H1 (cell line): Measurements from ENCODE around the gene DLGAP3. TPM values are rescaled to one million over a fixed set of nuclear protein-coding genes. Genes with fewer than 3 reads are reported as not detected.

Experiments
- CTCF ChIA-PET: fragments of 300-600 bp; sonication (Branson Sonifier 250); formaldehyde crosslinking; loops from one replicate; lab custom pipeline; 2021; ENCODE audit not compliant: partially characterized antibody; lab: Charles Lee
- POLR2A ChIA-PET: fragments of 300-600 bp; sonication (Branson Sonifier 250); formaldehyde crosslinking; loops from one replicate; lab custom pipeline; 2021; ENCODE audit warnings: inconsistent platforms; ENCODE audit not compliant: partially characterized antibody; lab: Charles Lee
- DNase-seq, 2 experiments: peaks; one replicate each; pipeline versions ENCODE4 v3.0.0 to v3.0.0-alpha.2; 2010 to 2022; ENCODE audit warnings: low spot score in 2 of 2, low read depth in 1 of 2, mixed read lengths in 1 of 2
- FAIRE-seq: peaks from 2 replicates; lab custom pipeline; 2011; peaks lifted over from hg19 to GRCh38; lab: Jason Lieb, UNC
- H2AFZ ChIP-seq: 2 replicates; pipeline ENCODE4 v1.8.1; 2012; ENCODE audit warnings: low read length, inconsistent platforms
- H2AK5ac ChIP-seq: 2 replicates; pipeline ENCODE4 v1.6.1; 2013; ENCODE audit warnings: low read depth, low read length
- H2BK120ac ChIP-seq: replicated peaks from 2 replicates; pipeline ENCODE3; 2013; ENCODE audit warnings: low read depth, low read length, inconsistent platforms
- H2BK12ac ChIP-seq: 2 replicates; pipeline ENCODE4 v1.6.1; 2013; ENCODE audit warnings: low read depth, low read length
- H2BK15ac ChIP-seq: 2 replicates; pipeline ENCODE4 v1.6.1; 2013; ENCODE audit warnings: low read length
- H2BK20ac ChIP-seq: 2 replicates; pipeline ENCODE4 v1.6.1; 2013; ENCODE audit warnings: low read length
- H2BK5ac ChIP-seq: 2 replicates; pipeline ENCODE4 v1.6.1; 2013; ENCODE audit warnings: low read depth, low read length
- H3K14ac ChIP-seq: 2 replicates; pipeline ENCODE4 v1.6.1; 2013; ENCODE audit warnings: inconsistent platforms; ENCODE audit not compliant: insufficient read length
- H3K18ac ChIP-seq: 2 replicates; pipeline ENCODE4 v1.6.1; 2013; ENCODE audit warnings: low read length; ENCODE audit errors: extremely low read depth
- H3K23ac ChIP-seq: 2 replicates; pipeline ENCODE4 v1.6.1; 2013; ENCODE audit warnings: inconsistent platforms; ENCODE audit not compliant: insufficient read length
- H3K23me2 ChIP-seq: 2 replicates; pipeline ENCODE4 v1.6.1; 2013; ENCODE audit warnings: low read depth, low read length
- H3K27ac ChIP-seq: 2 replicates; pipeline ENCODE4 v1.6.1; 2011; ENCODE audit warnings: low read depth, low read length, inconsistent platforms
- H3K27me3 ChIP-seq, 4 experiments: replicated peaks in 1 of 4; 1 replicate in 1 of 4; 2 replicates in 3 of 4; pipeline versions ENCODE4 v1.6.1 to v1.8.1; 2011 to 2013; ENCODE audit warnings: low read length in 3 of 4, mild to moderate bottlenecking in 3 of 4, inconsistent platforms in 2 of 4, mixed read lengths in 2 of 4, moderate library complexity in 1 of 4; ENCODE audit not compliant: control insufficient read depth in 3 of 4, insufficient read depth in 3 of 4; ENCODE audit errors: extremely low read depth in 1 of 4
- H3K36me3 ChIP-seq, 4 experiments: 2 replicates each; pipeline versions ENCODE4 v1.6.1 to v1.8.1; 2011 to 2013; ENCODE audit warnings: mild to moderate bottlenecking in 4 of 4, low read length in 3 of 4, moderate library complexity in 2 of 4, control low read depth in 1 of 4, inconsistent platforms in 1 of 4; ENCODE audit not compliant: insufficient read depth in 4 of 4, control insufficient read depth in 2 of 4
- H3K4ac ChIP-seq: replicated peaks from 2 replicates; pipeline ENCODE3; 2013; ENCODE audit warnings: low read length, low read depth, mixed read lengths, inconsistent platforms; ENCODE audit not compliant: insufficient read length
- H3K4me1 ChIP-seq, 4 experiments: replicated peaks in 1 of 4; 1 replicate in 1 of 4; 2 replicates in 3 of 4; pipeline versions ENCODE4 v1.6.1 to v1.8.1; 2011 to 2013; ENCODE audit warnings: low read length in 3 of 4, inconsistent platforms in 2 of 4, mixed read lengths in 1 of 4; ENCODE audit not compliant: insufficient read depth in 4 of 4, control insufficient read depth in 3 of 4
- H3K4me2 ChIP-seq, 2 experiments: 2 replicates each; pipeline versions ENCODE4 v1.6.1 to v1.8.1; 2011 to 2013; ENCODE audit warnings: low read depth in 2 of 2, low read length in 2 of 2, control low read depth in 1 of 2, inconsistent platforms in 1 of 2, mild to moderate bottlenecking in 1 of 2; ENCODE audit not compliant: insufficient read depth in 1 of 2
- H3K4me3 ChIP-seq, 4 experiments: fragments of 200-600, 300-600 bp in 1 of 4; sonication (generic), shearing (Covaris generic), sonication (Bioruptor Twin) in 1 of 4; 2 replicates each; pipeline versions ENCODE4 v1.5.1 to v1.8.1; 2011 to 2016; ENCODE audit warnings: low read length in 4 of 4, low read depth in 3 of 4, control low read depth in 2 of 4, inconsistent platforms in 2 of 4, mild to moderate bottlenecking in 2 of 4, mixed read lengths in 1 of 4, moderate library complexity in 1 of 4; ENCODE audit not compliant: insufficient read depth in 2 of 4; ENCODE audit errors: extremely low read depth in 1 of 4
- H3K56ac ChIP-seq: replicated peaks from 2 replicates; pipeline ENCODE3; 2013; ENCODE audit warnings: low read depth, mild to moderate bottlenecking, mixed read lengths, low read length, inconsistent platforms; ENCODE audit not compliant: insufficient read length
- H3K79me1 ChIP-seq: 2 replicates; pipeline ENCODE4 v1.6.1; 2013; ENCODE audit warnings: low read depth, low read length, control low read depth
- H3K79me2 ChIP-seq, 2 experiments: 2 replicates each; pipeline versions ENCODE4 v1.6.1 to v1.8.1; 2012 to 2013; ENCODE audit warnings: low read length in 2 of 2, mild to moderate bottlenecking in 2 of 2, inconsistent platforms in 1 of 2; ENCODE audit not compliant: insufficient read depth in 2 of 2, control insufficient read depth in 1 of 2
- H3K9ac ChIP-seq, 4 experiments: replicated peaks in 1 of 4; 1 replicate in 1 of 4; 2 replicates in 3 of 4; pipeline versions ENCODE4 v1.6.1 to v1.8.1; 2011 to 2013; ENCODE audit warnings: low read depth in 3 of 4, low read length in 3 of 4, control low read depth in 2 of 4, mild to moderate bottlenecking in 2 of 4, moderate library complexity in 2 of 4, inconsistent platforms in 1 of 4; ENCODE audit errors: extremely low read depth in 1 of 4
- H3K9me3 ChIP-seq, 2 experiments: 2 replicates each; pipeline versions ENCODE4 v1.6.1 to v1.8.1; 2012 to 2013; ENCODE audit warnings: mild to moderate bottlenecking in 2 of 2, moderate library complexity in 2 of 2, control low read depth in 1 of 2, inconsistent platforms in 1 of 2, low read depth in 1 of 2, low read length in 1 of 2, mixed read lengths in 1 of 2; ENCODE audit not compliant: insufficient read depth in 2 of 2
- H4K20me1 ChIP-seq, 2 experiments: replicated peaks in 1 of 2; 2 replicates each; pipeline versions ENCODE3 to v1.8.1; 2011 to 2013; ENCODE audit warnings: inconsistent platforms in 2 of 2, low read length in 2 of 2, mild to moderate bottlenecking in 1 of 2; ENCODE audit not compliant: insufficient read depth in 2 of 2, control insufficient read depth in 1 of 2
- H4K5ac ChIP-seq: 2 replicates; pipeline ENCODE4 v1.6.1; 2013; ENCODE audit warnings: low read length, low read depth, mixed read lengths, inconsistent platforms; ENCODE audit not compliant: insufficient read length
- H4K8ac ChIP-seq: 2 replicates; pipeline ENCODE4 v1.8.0; 2013; ENCODE audit warnings: mild to moderate bottlenecking, moderate library complexity, low read length, inconsistent platforms; ENCODE audit not compliant: insufficient read depth; ENCODE audit errors: extremely low read depth
- H4K91ac ChIP-seq: replicated peaks from 2 replicates; pipeline ENCODE3; 2013; ENCODE audit warnings: low read length, mixed read lengths, inconsistent platforms; ENCODE audit not compliant: insufficient read length
- RNF2 ChIP-seq: fragments of 200-900, 300-1000 bp; sonication (generic); IDR thresholded peaks from 2 replicates; pipeline ENCODE4 v1.7.1; 2016; ENCODE audit warnings: borderline replicate concordance, low read depth, mild to moderate bottlenecking, antibody characterized with exemption, low read length; ENCODE audit not compliant: poor library complexity, severe bottlenecking; ENCODE audit errors: missing control alignments
- WGBS, 2 experiments: shearing (Covaris generic) in 1 of 2; methylation state at CpG; one replicate each; pipeline versions ENCODE4 v1.1.6 to v1.1.7; 2013 to 2015; ENCODE audit warnings: low lambda C conversion rate in 2 of 2, mixed read lengths in 2 of 2, inconsistent platforms in 1 of 2, low coverage in 1 of 2, missing lambda C conversion rate in 1 of 2; ENCODE audit not compliant: insufficient replicate concordance in 2 of 2, insufficient coverage in 1 of 2, insufficient read length in 1 of 2; ENCODE audit errors: extremely low coverage in 1 of 2, missing lambda C conversion rate in 1 of 2; 5-methylcytosine and 5-hydroxymethylcytosine counted together
- polyA plus RNA-seq, 7 experiments: library from polyadenylated mRNA; depleted of rRNA in 3 of 7; stranded (reverse) in 5 of 7; unstranded in 2 of 7; fragments of >200 nt in 5 of 7; fragments of 200-250 nt in 2 of 7; gene quantifications; 1 replicate in 5 of 7; 2 replicates in 1 of 7; 4 replicates in 1 of 7; pipeline versions ENCODE4 v1.2.1 to v1.2.3, GENCODE V29; 2011 to 2013; ENCODE audit warnings: missing spikeins in 2 of 7, mixed read lengths in 2 of 7
- total RNA-seq: library from RNA; stranded (reverse); fragmentation: NEBNext Ultra II Directional; extraction: Animal tissue kit (Norgen Biotek cat#: 25700); gene quantifications from 2 replicates; pipeline ENCODE4 v1.2.1, GENCODE V29; 2021

DLGAP3 gene
- total and polyA plus RNA-seq, 2 of the 8 experiments (the other 6 are each of a cell fraction or from before 2014, with no cell fraction given): 3.8 to 13.2 TPM

DNA sequence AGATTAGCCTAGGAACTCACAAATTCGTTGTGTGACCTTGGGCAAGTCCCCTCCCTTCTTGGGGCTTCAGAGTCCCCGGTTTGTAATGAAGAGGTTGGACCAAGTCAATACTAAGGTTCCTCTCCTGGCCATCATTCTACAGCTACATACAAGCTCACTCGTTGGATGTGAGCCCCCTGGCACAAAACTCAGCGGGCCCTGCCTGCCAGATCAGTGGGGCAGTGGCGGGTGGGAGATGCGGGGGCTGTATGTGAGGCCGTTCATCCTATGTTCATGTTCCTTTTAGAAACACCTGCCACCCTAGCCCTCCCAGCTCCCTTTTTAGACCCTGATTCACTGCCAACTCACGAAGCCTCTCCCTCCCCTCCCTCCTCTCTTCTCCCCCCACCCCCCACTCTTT is 2.1 kb downstream of the DLGAP3 start:
- Histone ChIP-seq H3K9me3 (no peaks in the 10 kb centered on the region), H3K23me2 (peaks cover 12% of the 10 kb centered on the region), H4K91ac (no peak overlapping the region), H3K79me2 (no peaks in the 10 kb centered on the region), H3K27ac (no peak overlapping the region), H2AFZ (no peak overlapping the region), H3K27me3 (peaks cover 0 to 25% (median 22%) of the 10 kb centered on the region in 4 experiments; a peak in 6 of 7 replicates), H3K4ac (no peak overlapping the region), H3K23ac (no peak overlapping the region), H4K20me1 (peaks cover 6 to 15% of the 10 kb centered on the region in 2 experiments), H3K36me3 (no peaks in the 10 kb centered on the region), H2AK5ac (no peak overlapping the region), H2BK12ac (peak overlapping the region; percentile 9; the same call in 1 of the 2 replicates), H3K14ac (no peak overlapping the region), H3K9ac (no peak overlapping the region), H3K56ac (no peak overlapping the region), H2BK15ac (no peak overlapping the region), H3K18ac (no peak overlapping the region), H3K4me3 (no peak overlapping the region), H3K4me2 (no peak overlapping the region), H2BK5ac (no peak overlapping the region), H2BK120ac (no peak overlapping the region), H3K79me1 (no peaks in the 10 kb centered on the region), H4K5ac (no peak overlapping the region), H4K8ac (no peak overlapping the region), H3K4me1 (peaks cover 8 to 13% (median 13%) of the 10 kb centered on the region in 4 experiments), H2BK20ac (no peak overlapping the region)
- TF ChIP-seq RNF2: no peak
- POLR2A ChIA-PET: interaction anchor here (0.9 to 1.1 kb wide), 2 partner anchors 43 to 53 kb away, joined by 3 read pairs; no protein-coding TSS in a partner anchor
- DNase-seq (no peak), FAIRE-seq (no peak)
- WGBS, 2 experiments: 77% methylated on average over 8 of the region's 8 CpGs; no CpG with 5 or more reads in 1 of the 2 experiments
- CTCF ChIA-PET: interaction anchor here (0.6 to 3.9 kb wide), 8 partner anchors 10 to 139 kb away, joined by 3 to 18 read pairs (median 4); partner anchors contain the start of gene SMIM12
